HL-60 (cell line): Measurements from ENCODE around the gene EAF1.

Experiments used
- DNase-seq, 2 experiments: peaks; one replicate each; pipeline ENCODE4 v3.0.0-alpha.2; 2010 to 2020; ENCODE audit warnings: low read depth in 1 of 2, low spot score in 1 of 2
- H3K27ac ChIP-seq: fragments of 250-450 bp; sonication (Bioruptor Pico); replicated peaks from 2 replicates; pipeline ENCODE4 v1.5.1; 2020; ENCODE audit warnings: mild to moderate bottlenecking, moderate library complexity
- H3K27me3 ChIP-seq: fragments of 250-450 bp; sonication (Bioruptor Pico); 2 replicates; pipeline ENCODE4 v1.5.1; 2021; ENCODE audit warnings: mild to moderate bottlenecking, moderate library complexity; ENCODE audit not compliant: insufficient read depth, poor library complexity, severe bottlenecking
- H3K4me3 ChIP-seq: replicated peaks from 2 replicates; pipeline ENCODE4 v1.5.1; 2011; ENCODE audit warnings: mild to moderate bottlenecking, control low read depth, low read length; ENCODE audit not compliant: insufficient read depth
- GABPA ChIP-seq: IDR thresholded peaks from 2 replicates; pipeline ENCODE4 v1.6.1; 2012; ENCODE audit warnings: low read depth
- POLR2AphosphoS5 ChIP-seq: IDR thresholded peaks from 2 replicates; pipeline ENCODE4 v1.6.1; 2012; ENCODE audit warnings: low read depth
- SPI1 ChIP-seq: IDR thresholded peaks from 2 replicates; pipeline ENCODE4 v1.6.1; 2012; ENCODE audit warnings: low read depth, mild to moderate bottlenecking, borderline replicate concordance
- TF ChIP-seq, protein P1 (sequence below): IDR thresholded peaks from one replicate; pipeline ENCODE4 v1.5.1; 2011; ENCODE audit warnings: low read length, control low read depth, inconsistent platforms; ENCODE audit not compliant: insufficient read depth
- TF ChIP-seq, protein P2 (sequence below): IDR thresholded peaks from 2 replicates; pipeline ENCODE4 v1.6.1; 2012; ENCODE audit warnings: low read depth; ENCODE audit not compliant: insufficient replicate concordance

Gene EAF1

DNA sequence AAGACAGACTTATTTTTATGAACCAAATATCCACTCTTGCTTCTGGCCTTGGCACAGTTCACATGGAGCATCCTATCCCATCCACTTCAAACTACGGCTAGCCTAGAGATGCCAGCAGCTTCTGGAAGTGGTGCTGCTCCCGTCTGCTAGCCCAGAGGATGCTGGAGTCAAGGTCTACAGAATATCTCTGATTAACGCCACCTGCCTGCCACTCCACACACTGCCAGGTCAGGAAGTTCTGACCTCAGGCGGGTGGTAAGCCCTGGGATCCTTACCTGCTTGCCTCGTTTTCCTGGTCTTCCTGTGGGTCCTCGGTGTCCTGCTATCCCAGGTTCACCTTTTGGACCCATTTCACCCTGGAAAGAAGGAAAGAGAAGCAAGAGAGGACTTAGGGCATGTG, 42.9 kb downstream of the EAF1 start:
- H3K4me3 ChIP-seq = no peak overlapping the region
- TF ChIP-seq, protein P1, sequence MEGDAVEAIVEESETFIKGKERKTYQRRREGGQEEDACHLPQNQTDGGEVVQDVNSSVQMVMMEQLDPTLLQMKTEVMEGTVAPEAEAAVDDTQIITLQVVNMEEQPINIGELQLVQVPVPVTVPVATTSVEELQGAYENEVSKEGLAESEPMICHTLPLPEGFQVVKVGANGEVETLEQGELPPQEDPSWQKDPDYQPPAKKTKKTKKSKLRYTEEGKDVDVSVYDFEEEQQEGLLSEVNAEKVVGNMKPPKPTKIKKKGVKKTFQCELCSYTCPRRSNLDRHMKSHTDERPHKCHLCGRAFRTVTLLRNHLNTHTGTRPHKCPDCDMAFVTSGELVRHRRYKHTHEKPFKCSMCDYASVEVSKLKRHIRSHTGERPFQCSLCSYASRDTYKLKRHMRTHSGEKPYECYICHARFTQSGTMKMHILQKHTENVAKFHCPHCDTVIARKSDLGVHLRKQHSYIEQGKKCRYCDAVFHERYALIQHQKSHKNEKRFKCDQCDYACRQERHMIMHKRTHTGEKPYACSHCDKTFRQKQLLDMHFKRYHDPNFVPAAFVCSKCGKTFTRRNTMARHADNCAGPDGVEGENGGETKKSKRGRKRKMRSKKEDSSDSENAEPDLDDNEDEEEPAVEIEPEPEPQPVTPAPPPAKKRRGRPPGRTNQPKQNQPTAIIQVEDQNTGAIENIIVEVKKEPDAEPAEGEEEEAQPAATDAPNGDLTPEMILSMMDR = no peak
- no peak for TF ChIP-seq POLR2AphosphoS5
- TF ChIP-seq SPI1 = no peak
- TF ChIP-seq, protein P2, sequence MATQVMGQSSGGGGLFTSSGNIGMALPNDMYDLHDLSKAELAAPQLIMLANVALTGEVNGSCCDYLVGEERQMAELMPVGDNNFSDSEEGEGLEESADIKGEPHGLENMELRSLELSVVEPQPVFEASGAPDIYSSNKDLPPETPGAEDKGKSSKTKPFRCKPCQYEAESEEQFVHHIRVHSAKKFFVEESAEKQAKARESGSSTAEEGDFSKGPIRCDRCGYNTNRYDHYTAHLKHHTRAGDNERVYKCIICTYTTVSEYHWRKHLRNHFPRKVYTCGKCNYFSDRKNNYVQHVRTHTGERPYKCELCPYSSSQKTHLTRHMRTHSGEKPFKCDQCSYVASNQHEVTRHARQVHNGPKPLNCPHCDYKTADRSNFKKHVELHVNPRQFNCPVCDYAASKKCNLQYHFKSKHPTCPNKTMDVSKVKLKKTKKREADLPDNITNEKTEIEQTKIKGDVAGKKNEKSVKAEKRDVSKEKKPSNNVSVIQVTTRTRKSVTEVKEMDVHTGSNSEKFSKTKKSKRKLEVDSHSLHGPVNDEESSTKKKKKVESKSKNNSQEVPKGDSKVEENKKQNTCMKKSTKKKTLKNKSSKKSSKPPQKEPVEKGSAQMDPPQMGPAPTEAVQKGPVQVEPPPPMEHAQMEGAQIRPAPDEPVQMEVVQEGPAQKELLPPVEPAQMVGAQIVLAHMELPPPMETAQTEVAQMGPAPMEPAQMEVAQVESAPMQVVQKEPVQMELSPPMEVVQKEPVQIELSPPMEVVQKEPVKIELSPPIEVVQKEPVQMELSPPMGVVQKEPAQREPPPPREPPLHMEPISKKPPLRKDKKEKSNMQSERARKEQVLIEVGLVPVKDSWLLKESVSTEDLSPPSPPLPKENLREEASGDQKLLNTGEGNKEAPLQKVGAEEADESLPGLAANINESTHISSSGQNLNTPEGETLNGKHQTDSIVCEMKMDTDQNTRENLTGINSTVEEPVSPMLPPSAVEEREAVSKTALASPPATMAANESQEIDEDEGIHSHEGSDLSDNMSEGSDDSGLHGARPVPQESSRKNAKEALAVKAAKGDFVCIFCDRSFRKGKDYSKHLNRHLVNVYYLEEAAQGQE = no peak
- TF ChIP-seq GABPA = no peak
- no peak for DNase-seq
- no peak overlapping the region for H3K27ac ChIP-seq
- H3K27me3 ChIP-seq = no peaks in the 10 kb centered on the region

DNA sequence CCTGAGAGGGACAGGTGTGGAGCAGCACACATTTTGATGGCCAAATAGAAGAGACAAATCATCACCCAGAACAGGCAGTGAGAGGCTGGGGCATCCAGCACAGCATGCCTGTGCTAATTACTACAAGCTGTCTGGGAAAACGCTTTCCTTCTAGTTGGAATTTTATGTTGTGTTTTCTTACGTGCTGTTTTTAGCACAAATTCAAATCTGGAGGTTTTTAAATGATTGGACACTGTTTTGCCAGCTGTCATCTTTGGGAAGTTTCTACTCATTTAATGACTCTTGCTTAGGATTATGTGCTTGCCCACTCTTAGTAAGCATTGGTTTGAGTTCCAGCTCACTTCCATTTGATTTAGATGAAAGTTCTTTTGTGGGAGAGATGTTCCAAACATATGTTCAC, 43.5 kb downstream of the EAF1 start:
- Histone ChIP-seq H3K27me3 (no peaks in the 10 kb centered on the region), H3K27ac (no peak overlapping the region), H3K4me3 (no peak overlapping the region)
- DNase-seq = no peak
- no peak for TF ChIP-seq GABPA
- TF ChIP-seq SPI1 = no peak

DNA sequence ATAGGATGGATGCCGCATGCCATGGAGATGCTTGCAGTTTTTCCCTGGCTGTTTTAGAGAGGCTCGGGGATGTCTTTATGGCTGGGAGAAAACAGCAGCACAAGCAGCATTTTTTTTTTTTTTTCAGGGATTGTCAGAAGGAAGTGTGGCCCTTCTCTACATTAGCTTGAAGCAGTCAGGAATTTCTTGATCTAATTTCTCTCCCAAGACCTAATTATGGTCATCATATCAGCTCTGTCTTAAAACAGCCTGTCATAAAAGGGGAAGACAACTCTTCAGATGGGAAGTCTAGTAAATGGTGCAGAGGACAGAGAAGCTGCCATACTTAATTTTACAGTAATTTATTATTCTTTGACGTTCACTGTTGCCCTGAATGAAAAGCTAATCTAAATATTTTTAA, 44.5 kb downstream of the EAF1 start:
- no peak overlapping the region for H3K4me3 ChIP-seq
- H3K27ac ChIP-seq = no peak overlapping the region
- TF ChIP-seq POLR2AphosphoS5 (no peak), GABPA (no peak), SPI1 (no peak)
- TF ChIP-seq, protein P1 = no peak
- TF ChIP-seq, protein P2 = no peak
- H3K27me3 ChIP-seq = no peaks in the 10 kb centered on the region
- no peak for DNase-seq

DNA sequence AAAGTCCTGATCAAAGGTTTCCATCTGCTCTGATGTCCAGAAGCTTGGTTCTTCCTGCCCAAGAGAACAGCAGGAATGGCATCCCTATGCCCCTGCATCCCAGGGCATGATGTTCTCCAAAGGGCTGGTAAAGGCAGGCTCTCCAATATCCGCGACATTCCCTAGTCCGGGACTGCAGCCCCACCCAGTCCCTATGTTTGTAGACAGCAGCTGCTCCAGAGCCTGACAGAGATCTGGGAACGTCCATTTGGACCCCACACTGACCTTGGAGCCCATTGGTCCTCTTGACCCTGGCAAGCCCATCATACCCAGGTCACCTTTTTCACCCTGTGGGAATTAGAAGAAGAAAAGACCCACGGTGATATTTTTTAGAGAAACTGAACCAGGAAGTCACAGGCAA, 47.8 kb downstream of the EAF1 start:
- Histone ChIP-seq H3K27ac (no peak overlapping the region), H3K27me3 (no peaks in the 10 kb centered on the region), H3K4me3 (no peak overlapping the region)
- no peak for TF ChIP-seq SPI1
- TF ChIP-seq, protein P2 = no peak
- TF ChIP-seq POLR2AphosphoS5 = no peak
- TF ChIP-seq, protein P1 = no peak
- TF ChIP-seq GABPA = no peak
- DNase-seq = no peak
